NCI-H526 (cell line): ENCODE data around the gene KCNA1.
"Not testable (repeated sequence)": the region's sequence is repeated elsewhere in the genome, so short reads cannot be mapped to it uniquely, and the experiment has no call there.

Source experiments
- DNase-seq, 2 experiments: peaks; one replicate each; lab custom pipeline; 2025; lab: John Stamatoyannopoulos, UW

Gene KCNA1

GRCh38 chr12:4909734-4910501, at the start of gene KCNA1:
Gene KCNA1, plus strand, starts transcription at chr12:4909905. Its CDS starts 1,474 bp downstream, at chr12:4911379.
- peak in 1 of 2 experiments; percentile 15 for DNase-seq

GRCh38 chr12:4860741-4861140, 49.0 kb upstream of the KCNA1 start:
- DNase-seq = no peak

GRCh38 chr12:4862809-4863208, 46.9 kb upstream of the KCNA1 start:
- no peak for DNase-seq

GRCh38 chr12:4864575-4864974, 45.1 kb upstream of the KCNA1 start:
- no peak for DNase-seq

- DNase-seq = no peak
Measured at GRCh38 chr12:4865246-4865645, 44.5 kb upstream of the KCNA1 start.

- no peak for DNase-seq
Measured at GRCh38 chr12:4866299-4866698, 43.4 kb upstream of the KCNA1 start.

GRCh38 chr12:4867384-4867783, 42.3 kb upstream of the KCNA1 start:
- no peak for DNase-seq

GRCh38 chr12:4870423-4870822, 39.3 kb upstream of the KCNA1 start:
- DNase-seq = no peak

GRCh38 chr12:4871514-4871913, 38.2 kb upstream of the KCNA1 start:
- DNase-seq = no peak

- no peak for DNase-seq
Measured at GRCh38 chr12:4873947-4874346, 35.8 kb upstream of the KCNA1 start.

- DNase-seq = no peak
Measured at GRCh38 chr12:4874671-4875070, 35.0 kb upstream of the KCNA1 start.

GRCh38 chr12:4879481-4879880, 30.2 kb upstream of the KCNA1 start:
- not testable (repeated sequence) for DNase-seq

- DNase-seq = no peak
Measured at GRCh38 chr12:4881266-4882064, 28.2 kb upstream of the KCNA1 start.

- no peak for DNase-seq
Measured at GRCh38 chr12:4891866-4892265, 17.8 kb upstream of the KCNA1 start.

GRCh38 chr12:4892418-4892817, 17.3 kb upstream of the KCNA1 start:
- no peak for DNase-seq

- DNase-seq = no peak
Measured at GRCh38 chr12:4894019-4894418, 15.7 kb upstream of the KCNA1 start.

- peak in 1 of 2 experiments; percentile 1 for DNase-seq
Measured at GRCh38 chr12:4899364-4899763, 10.3 kb upstream of the KCNA1 start.

GRCh38 chr12:4900327-4900726, 9.4 kb upstream of the KCNA1 start:
- no peak for DNase-seq

- DNase-seq = no peak
Measured at GRCh38 chr12:4905316-4905715, 4.4 kb upstream of the KCNA1 start.

GRCh38 chr12:4908684-4909409, 858 bp upstream of the KCNA1 start:
- peak in 1 of 2 experiments; percentile 11 for DNase-seq

- DNase-seq = peak in 1 of 2 experiments; percentile 18
Measured at GRCh38 chr12:4909410-4909733, 333 bp upstream of the KCNA1 start.

- DNase-seq = peak in 1 of 2 experiments; percentile 15
Measured at GRCh38 chr12:4910502-4911315, 1.0 kb downstream of the KCNA1 start.
